HG03064 (cell line): ENCODE data around the gene PARN.
"Not testable (repeated sequence)": the region's sequence is repeated elsewhere in the genome, so short reads cannot be mapped to it uniquely, and the experiment has no call there.

ENCODE experiments used
- ATAC-seq: cut with Tn5 transposase; IDR thresholded peaks from one replicate; pipeline ENCODE4 v1.9.1; 2021; ENCODE audit warnings: low read depth; ENCODE audit not compliant: unreplicated experiment

Gene PARN

GRCh38 chr16:14407786-14408399, 222.2 kb downstream of the PARN start:
- ATAC-seq, result no peak

- ATAC-seq, result peak; percentile 70
Observed at GRCh38 chr16:14405611-14406537, 224.2 kb downstream of the PARN start.

GRCh38 chr16:14403001-14403389, 227.1 kb downstream of the PARN start:
- not testable (repeated sequence) for ATAC-seq

- ATAC-seq, result not testable (repeated sequence)
Observed at GRCh38 chr16:14402114-14403000, 227.7 kb downstream of the PARN start.

GRCh38 chr16:14401711-14402061, 228.4 kb downstream of the PARN start:
- not testable (repeated sequence) for ATAC-seq

GRCh38 chr16:14400978-14401710, 228.9 kb downstream of the PARN start:
- ATAC-seq, result not testable (repeated sequence)

- ATAC-seq, result no peak
Observed at GRCh38 chr16:14400285-14400977, 229.6 kb downstream of the PARN start.

GRCh38 chr16:14399378-14400284, 230.4 kb downstream of the PARN start:
- peak; percentile 60 for ATAC-seq

- ATAC-seq, result no peak
Observed at GRCh38 chr16:14398014-14398717, 231.9 kb downstream of the PARN start.

- not testable (repeated sequence) for ATAC-seq
Observed at GRCh38 chr16:14395710-14396304, 234.3 kb downstream of the PARN start.

- no peak for ATAC-seq
Observed at GRCh38 chr16:14394834-14395233, 235.2 kb downstream of the PARN start.

- no peak for ATAC-seq
Observed at GRCh38 chr16:14392960-14393359, 237.1 kb downstream of the PARN start.

- ATAC-seq, result no peak
Observed at GRCh38 chr16:14389359-14389758, 240.7 kb downstream of the PARN start.

- no peak for ATAC-seq
Observed at GRCh38 chr16:14388243-14388642, 241.8 kb downstream of the PARN start.

GRCh38 chr16:14386115-14386514, 243.9 kb downstream of the PARN start:
- ATAC-seq, result no peak
